Smooth muscle cell (in vitro differentiated cells): ENCODE data around the gene C5AR2. TPM values are rescaled to one million over a fixed set of nuclear protein-coding genes. Genes with fewer than 3 reads are reported as not detected.
A peak's percentile ranks its signal among the peaks of the same experiment; 100 is the strongest.

ENCODE experiments used
- DNase-seq: peaks from one replicate; lab custom pipeline; 2025; ENCODE audit not compliant: unreplicated experiment; lab: John Stamatoyannopoulos, UW
- H2AFZ ChIP-seq: fragments of 200-600 bp; sonication (generic); 2 replicates; pipeline ENCODE4 v1.6.0; 2016; ENCODE audit warnings: antibody characterized with exemption, low read depth, mild to moderate bottlenecking
- H3F3A ChIP-seq: fragments of 200-600 bp; sonication (generic); 2 replicates; pipeline ENCODE4 v1.6.0; 2017; ENCODE audit warnings: antibody characterized with exemption, low read depth
- H3K27ac ChIP-seq: fragments of 200-600 bp; sonication (generic); 2 replicates; pipeline ENCODE4 v1.5.1; 2016; ENCODE audit warnings: low read depth, mild to moderate bottlenecking
- H3K27me3 ChIP-seq: fragments of 200-600 bp; sonication (generic); 2 replicates; pipeline ENCODE4 v1.6.1; 2016; ENCODE audit warnings: low read depth, mild to moderate bottlenecking
- H3K36me3 ChIP-seq: fragments of 200-600 bp; sonication (generic); 2 replicates; pipeline ENCODE4 v1.5.1; 2016; ENCODE audit warnings: low read depth
- H3K4me1 ChIP-seq: fragments of 200-600 bp; sonication (generic); 2 replicates; pipeline ENCODE4 v1.5.1; 2016; ENCODE audit warnings: low read depth
- H3K4me2 ChIP-seq: fragments of 200-600 bp; sonication (generic); 2 replicates; pipeline ENCODE4 v1.6.0; 2016; ENCODE audit warnings: mild to moderate bottlenecking
- H3K4me3 ChIP-seq: fragments of 200-600 bp; sonication (generic); 2 replicates; pipeline ENCODE4 v1.5.1; 2016; ENCODE audit warnings: mild to moderate bottlenecking
- H3K79me2 ChIP-seq: fragments of 200-600 bp; sonication (generic); 2 replicates; pipeline ENCODE4 v1.6.0; 2016; ENCODE audit warnings: low read depth, mild to moderate bottlenecking
- H3K9ac ChIP-seq: fragments of 200-600 bp; sonication (generic); 2 replicates; pipeline ENCODE4 v1.6.0; 2016; ENCODE audit warnings: low read depth
- H3K9me3 ChIP-seq: fragments of 200-600 bp; sonication (generic); replicated peaks from 2 replicates; pipeline ENCODE4 v1.5.1; 2016; ENCODE audit warnings: low read depth
- H4K20me1 ChIP-seq: fragments of 200-600 bp; sonication (generic); 2 replicates; pipeline ENCODE4 v1.6.0; 2016; ENCODE audit warnings: low read depth
- CTCF ChIP-seq: fragments of 200-600 bp; sonication (generic); IDR thresholded peaks from 2 replicates; pipeline ENCODE4 v1.5.1; 2017; ENCODE audit warnings: borderline replicate concordance, mild to moderate bottlenecking, antibody characterized with exemption; ENCODE audit not compliant: insufficient read depth, poor library complexity, severe bottlenecking
- WGBS: methylation state at CpG from one replicate; pipeline ENCODE4 v1.1.7; 2016; ENCODE audit warnings: low lambda C conversion rate; 5-methylcytosine and 5-hydroxymethylcytosine counted together
- polyA plus RNA-seq: library from polyadenylated mRNA; unstranded; fragments of >200 nt; fragmentation: Nextera tagmentation; extraction: Ambion mirVana; gene quantifications from 2 replicates; pipeline ENCODE4 v1.2.1, GENCODE V29; 2016
- total RNA-seq: library from RNA; depleted of rRNA; stranded (reverse); fragments of >200 nt; gene quantifications from 2 replicates; pipeline ENCODE4 v1.2.3, GENCODE V29; 2014

C5AR2 gene
- total and polyA plus RNA-seq, 2 experiments from 2014 or later = 0.49 TPM; not detected in 1

- peak overlapping the region; percentile 77 for H3K4me2 ChIP-seq
- H3K79me2 ChIP-seq = no peaks in the 10 kb centered on the region
- no peak overlapping the region for H3K9ac ChIP-seq
- no peaks in the 10 kb centered on the region for H3K27me3 ChIP-seq
- H4K20me1 ChIP-seq = no peaks in the 10 kb centered on the region
- no peak overlapping the region for H3K27ac ChIP-seq
- no peaks in the 10 kb centered on the region for H3K9me3 ChIP-seq
- H2AFZ ChIP-seq = no peak overlapping the region
- no peak overlapping the region for H3K4me3 ChIP-seq
- no peaks in the 10 kb centered on the region for H3F3A ChIP-seq
- 12% methylated on average over 14 of the region's 14 CpGs for WGBS
- DNase-seq = peak; percentile 20
- no peaks in the 10 kb centered on the region for H3K36me3 ChIP-seq
- TF ChIP-seq CTCF = peak; percentile 93
- H3K4me1 ChIP-seq = no peaks in the 10 kb centered on the region
Measured at GRCh38 chr19:47305309-47305751, 26.6 kb upstream of the C5AR2 start.

GRCh38 chr19:47306303-47306702 is 25.7 kb upstream of the C5AR2 start:
- Histone ChIP-seq H3K27ac (no peak overlapping the region), H3K9ac (no peak overlapping the region), H3K36me3 (no peaks in the 10 kb centered on the region), H3K27me3 (no peaks in the 10 kb centered on the region), H3K79me2 (no peaks in the 10 kb centered on the region), H3K4me2 (no peak overlapping the region), H2AFZ (no peak overlapping the region), H3K4me3 (no peak overlapping the region), H3K9me3 (no peaks in the 10 kb centered on the region), H4K20me1 (no peaks in the 10 kb centered on the region), H3K4me1 (no peaks in the 10 kb centered on the region), H3F3A (no peaks in the 10 kb centered on the region)
- 92% methylated on average over 3 of the region's 3 CpGs for WGBS
- TF ChIP-seq CTCF = no peak
- no peak for DNase-seq

- DNase-seq = no peak
Measured at GRCh38 chr19:47309038-47309437, 22.9 kb upstream of the C5AR2 start.

More at GRCh38 chr19:47309038-47309437, 22.9 kb upstream of the C5AR2 start:
- Histone ChIP-seq H2AFZ (no peak overlapping the region), H4K20me1 (no peaks in the 10 kb centered on the region), H3K79me2 (no peaks in the 10 kb centered on the region), H3K9me3 (no peaks in the 10 kb centered on the region), H3F3A (no peaks in the 10 kb centered on the region), H3K4me2 (no peak overlapping the region), H3K27me3 (no peaks in the 10 kb centered on the region), H3K9ac (no peak overlapping the region), H3K4me1 (no peaks in the 10 kb centered on the region), H3K4me3 (no peak overlapping the region), H3K36me3 (no peaks in the 10 kb centered on the region), H3K27ac (no peak overlapping the region)
- no peak for TF ChIP-seq CTCF
- 78% methylated on average over 8 of the region's 8 CpGs for WGBS
